ENCODE measurements around the gene MDK.

DNA sequence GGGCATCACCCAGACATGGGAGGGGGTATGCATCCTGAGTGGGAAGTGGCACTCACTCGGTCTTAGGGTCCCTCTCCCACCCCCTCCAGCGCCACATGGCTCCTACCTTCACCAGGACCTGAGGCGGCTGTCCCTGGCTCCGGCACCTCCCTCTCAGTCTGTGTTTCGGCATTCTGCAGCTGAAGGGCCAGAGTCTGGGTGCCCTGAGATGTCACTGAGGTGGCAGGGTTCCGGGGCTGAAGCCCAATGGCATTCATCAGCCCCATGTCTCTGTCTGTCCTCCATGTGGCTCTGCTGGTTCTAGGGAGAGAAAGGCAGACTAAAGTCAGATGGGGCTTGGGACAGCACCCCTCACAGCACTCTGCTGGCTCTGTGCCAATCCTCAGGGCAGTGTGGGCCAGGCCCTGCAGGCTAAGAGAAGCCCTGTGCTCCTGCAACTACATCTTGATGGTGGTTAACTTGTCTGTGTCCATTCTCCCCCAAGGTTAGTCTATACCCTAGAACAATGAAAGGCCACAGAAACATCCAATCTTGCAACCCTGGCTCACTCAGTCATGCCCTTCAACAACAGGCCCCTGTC lies 27.0 kb downstream of the MDK start:
- TF ChIP-seq EZH2 (IDR thresholded peaks at IDR 0.05) (no peak), POLR2AphosphoS5 (IDR thresholded peaks at IDR 0.05; ENCODE audit: borderline replicate concordance, low read depth, low read length) (no peak), FOXP2 (optimal IDR thresholded peaks at IDR 0.05; ENCODE audit: control extremely low read depth, extremely low read length, insufficient read depth) (no peak)
